HG02973 (cell line): ENCODE measurements around the gene C18orf63.
A peak's percentile ranks its signal among the peaks of the same experiment; 100 is the strongest.
"Not testable (repeated sequence)": the region's sequence is repeated elsewhere in the genome, so short reads cannot be mapped to it uniquely, and the experiment has no call there.

Experiments used
- ATAC-seq: cut with Tn5 transposase; IDR thresholded peaks from one replicate; pipeline ENCODE4 v1.9.1; 2021; ENCODE audit warnings: moderate library complexity; ENCODE audit not compliant: unreplicated experiment

The C18orf63 gene

GRCh38 chr18:74286106-74286855 is 29.4 kb upstream of the C18orf63 start:
- ATAC-seq = no peak

DNA sequence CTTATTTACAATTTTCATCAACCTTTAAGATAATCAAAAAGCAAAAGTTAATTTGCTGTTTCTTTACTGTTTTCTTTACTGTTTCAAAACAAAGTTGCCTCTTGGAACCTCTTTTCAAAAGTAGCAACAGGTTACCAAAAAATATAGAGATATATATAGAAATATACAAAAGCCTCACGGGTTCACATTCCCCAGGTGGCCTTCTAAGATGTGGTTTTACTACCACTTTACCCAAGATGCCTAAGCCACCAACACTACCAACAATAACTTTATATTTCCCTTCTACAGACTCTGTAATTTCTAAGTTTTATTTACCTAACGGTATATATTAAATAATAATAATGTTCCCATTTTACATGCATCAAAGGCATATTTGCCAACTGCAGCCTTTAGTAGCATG is 28.8 kb upstream of the C18orf63 start:
- ATAC-seq = no peak

DNA sequence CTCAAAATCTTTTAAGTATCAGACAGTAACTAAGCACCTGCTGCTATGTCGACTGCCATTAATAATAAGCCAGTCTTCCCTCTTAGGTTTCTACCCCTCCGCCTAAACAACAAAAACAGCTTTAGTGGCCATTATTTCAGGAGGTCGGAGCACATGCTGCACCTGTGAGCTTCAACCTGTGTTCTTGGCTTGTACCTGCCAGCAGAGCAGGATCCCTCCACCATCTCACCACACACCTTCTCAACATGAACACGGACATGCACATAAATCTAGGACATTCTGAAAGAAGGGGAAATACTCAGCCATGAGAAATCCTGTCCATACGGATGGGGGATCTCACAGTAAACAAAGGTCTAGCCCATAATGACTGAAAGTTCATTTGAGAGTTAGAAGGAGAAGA is 27.6 kb upstream of the C18orf63 start:
- ATAC-seq = no peak

DNA sequence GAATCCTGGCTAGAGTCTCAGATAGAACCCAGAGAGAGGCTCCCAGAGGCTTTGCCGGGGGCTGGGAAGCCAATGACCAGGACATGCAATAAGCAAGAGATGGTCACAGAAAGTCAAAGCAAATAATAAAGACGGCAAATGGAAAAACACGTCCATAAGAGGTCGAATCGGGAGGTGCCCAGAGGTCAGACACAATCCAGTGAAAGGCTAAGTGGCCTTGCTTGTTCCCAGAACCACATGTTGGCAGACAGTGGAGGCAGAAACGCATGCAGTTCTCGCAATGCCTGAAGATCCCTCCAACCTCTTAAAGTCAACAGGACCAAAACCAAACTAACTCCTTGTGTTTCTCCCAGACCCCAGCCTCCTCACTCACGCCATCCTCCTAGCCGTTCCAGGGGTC is 26.9 kb upstream of the C18orf63 start:
- ATAC-seq = no peak

DNA sequence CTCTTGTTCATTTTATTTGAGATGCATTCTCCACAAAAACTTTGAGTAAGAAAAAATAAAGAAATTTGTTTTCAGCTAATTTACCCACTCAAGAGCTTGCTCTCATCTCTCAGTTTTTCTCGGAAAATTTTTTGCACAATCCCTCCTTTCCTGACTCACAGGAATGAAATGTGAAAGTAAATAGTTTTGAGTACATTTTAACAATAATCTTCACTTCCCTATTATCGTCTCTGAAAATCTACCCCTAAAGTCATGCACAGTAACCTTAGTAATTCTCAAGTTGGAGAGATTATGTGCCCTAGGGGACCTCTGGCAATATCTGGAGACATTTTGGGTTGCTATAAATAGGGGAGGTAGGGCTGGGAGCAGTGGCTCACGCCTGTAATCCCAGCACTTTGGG is 26.5 kb upstream of the C18orf63 start:
- no peak for ATAC-seq

DNA sequence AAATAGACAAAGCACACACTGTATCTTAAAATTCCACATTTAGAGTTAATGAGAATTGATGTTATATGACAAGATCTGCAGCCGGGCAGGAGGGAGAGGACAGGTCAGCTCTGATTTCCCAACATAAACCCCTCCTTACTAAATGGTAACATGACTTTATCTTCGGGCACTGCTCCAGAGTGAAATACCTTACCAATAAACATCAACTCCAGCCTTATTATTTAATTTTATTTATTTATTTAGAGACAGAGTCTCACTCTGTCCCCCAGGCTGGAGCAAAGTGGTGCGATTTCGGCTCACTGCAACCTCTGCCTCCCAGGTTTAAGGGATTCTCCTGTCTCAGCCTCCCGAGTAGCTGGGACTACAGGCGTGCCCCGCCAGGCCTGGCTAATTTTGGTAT is 25.6 kb upstream of the C18orf63 start:
- ATAC-seq = no peak

- ATAC-seq = no peak
These were observed 24.7 kb upstream of the C18orf63 start for GRCh38 chr18:74290794-74291471.

DNA sequence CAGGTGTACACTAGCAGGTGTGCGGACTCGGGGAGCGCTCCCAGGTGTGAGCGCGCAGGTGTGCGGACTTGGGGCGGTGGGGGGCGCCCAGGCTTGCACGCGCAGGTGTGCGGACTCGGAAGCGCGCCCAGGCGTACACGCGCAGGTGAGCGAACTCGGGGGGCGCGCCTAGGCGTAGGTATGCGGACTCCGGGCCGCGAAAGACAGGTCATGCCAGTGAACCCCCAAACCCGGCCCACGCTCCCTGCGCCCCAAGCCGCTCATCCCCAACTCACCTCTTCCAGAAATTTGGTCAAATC is 24.2 kb upstream of the C18orf63 start:
- ATAC-seq = no peak

DNA sequence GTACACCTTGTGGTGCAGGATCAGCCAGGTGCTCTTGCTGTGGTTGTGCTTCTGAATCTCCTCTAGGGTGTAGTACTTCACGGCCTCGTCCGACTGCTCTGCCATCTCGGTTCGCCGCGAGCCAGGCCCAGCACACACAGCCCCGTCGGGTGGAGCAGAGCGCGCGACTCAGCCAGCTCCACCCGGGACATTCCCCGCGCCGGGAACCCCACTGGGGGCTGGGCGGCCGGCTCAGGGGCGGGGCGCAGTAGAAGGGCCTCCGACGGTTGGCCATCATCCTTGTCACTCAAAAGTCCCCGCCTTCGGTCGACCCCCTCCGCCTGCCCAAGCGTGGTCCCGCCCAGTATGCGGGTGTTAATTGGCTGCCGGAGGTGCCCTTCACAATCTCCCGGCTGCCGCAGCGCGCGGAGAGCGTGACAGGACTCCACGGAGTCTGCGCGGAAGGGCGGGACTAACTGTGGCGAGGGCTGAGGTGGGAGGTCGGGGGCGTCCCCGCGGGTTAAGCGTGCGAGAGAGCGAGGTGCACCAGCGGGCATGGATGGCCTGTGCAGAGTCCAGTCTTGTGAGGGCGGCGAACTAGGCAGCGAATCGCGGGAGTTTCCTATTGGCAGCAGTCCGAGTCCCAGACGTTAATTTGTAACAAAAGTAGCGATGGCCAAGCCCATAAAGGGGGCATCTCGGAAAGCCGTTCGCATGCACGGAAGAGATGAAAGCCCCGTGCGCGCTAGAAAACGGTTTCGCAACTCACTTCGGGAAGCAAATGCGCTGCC is 23.7 kb upstream of the C18orf63 start, which contains the start of gene CYB5A:
TSS of gene CYB5A (minus strand) at position 193 of the 770 bp plus-strand sequence. CDS start at position 105, 88 bp downstream.
- ATAC-seq = peak; percentile 100

GRCh38 chr18:74292541-74292858 is 23.1 kb upstream of the C18orf63 start:
- no peak for ATAC-seq

DNA sequence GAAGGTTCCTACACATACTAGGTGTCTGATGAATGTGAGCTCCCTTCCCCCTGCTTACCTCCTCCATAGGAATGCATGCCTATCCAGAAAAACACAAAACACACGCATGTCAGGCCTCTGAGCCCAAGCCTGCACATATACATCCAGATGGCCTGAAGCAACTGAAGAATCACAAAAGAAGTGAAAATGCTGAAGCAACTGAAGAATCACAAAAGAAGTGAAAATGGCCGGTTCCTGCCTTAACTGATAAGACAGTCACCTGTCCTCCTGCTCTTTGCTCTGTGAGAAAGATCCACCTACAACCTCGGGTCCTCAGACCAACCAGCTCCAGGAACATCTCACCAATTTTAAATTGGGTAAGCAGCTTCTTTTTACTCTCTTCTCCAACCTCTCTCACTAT is 22.7 kb upstream of the C18orf63 start:
- not testable (repeated sequence) for ATAC-seq

GRCh38 chr18:74294526-74294925 is 21.1 kb upstream of the C18orf63 start:
- ATAC-seq = no peak

- no peak for ATAC-seq
These were observed 16.5 kb upstream of the C18orf63 start for GRCh38 chr18:74299162-74299561.

DNA sequence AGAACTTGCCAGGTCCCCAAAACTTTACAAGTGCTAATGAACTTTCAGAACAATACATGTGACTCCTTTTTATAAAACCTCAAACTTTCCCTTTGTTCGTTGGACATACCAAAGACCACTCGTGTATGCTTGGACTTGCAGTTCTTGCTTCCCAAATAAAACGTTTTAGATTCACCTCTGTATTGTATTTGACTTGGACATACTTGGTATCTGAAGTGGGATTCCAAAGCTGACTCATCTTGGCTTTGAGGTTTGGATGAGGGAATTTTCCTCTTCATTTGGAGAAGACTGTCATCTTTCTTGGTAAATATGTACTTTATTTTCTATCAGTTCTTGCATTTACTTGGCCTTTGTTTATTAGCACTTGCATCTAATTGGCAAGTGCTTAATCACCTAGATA is 15.9 kb upstream of the C18orf63 start:
- no peak for ATAC-seq

GRCh38 chr18:74303306-74303705 is 12.3 kb upstream of the C18orf63 start:
- no peak for ATAC-seq

GRCh38 chr18:74303936-74304335 is 11.7 kb upstream of the C18orf63 start:
- no peak for ATAC-seq

DNA sequence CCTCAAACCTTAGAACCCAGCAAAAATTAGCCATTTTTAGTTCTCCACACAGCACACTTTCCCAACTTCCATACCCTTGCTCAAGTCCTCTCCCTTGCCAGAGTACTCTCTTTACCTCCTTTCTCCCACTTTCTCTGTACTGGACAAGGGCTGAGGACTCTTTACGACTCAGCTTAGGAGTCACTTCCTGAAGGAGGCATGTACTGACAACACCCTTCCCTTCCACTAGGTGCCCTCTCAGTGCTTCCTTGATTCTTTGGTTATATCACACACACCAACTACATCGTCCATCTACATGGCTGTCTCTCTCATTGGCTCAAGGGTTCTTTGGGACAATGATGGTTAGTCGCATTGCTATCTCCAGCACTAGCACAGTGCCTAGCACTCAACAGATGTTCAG is 5.2 kb upstream of the C18orf63 start:
- ATAC-seq = peak; percentile 80

GRCh38 chr18:74311000-74311399 is 4.6 kb upstream of the C18orf63 start:
- ATAC-seq = no peak

- ATAC-seq = no peak
These were observed 728 bp upstream of the C18orf63 start for GRCh38 chr18:74314759-74315463.

GRCh38 chr18:74316257-74317170 is 875 bp downstream of the C18orf63 start:
- no peak for ATAC-seq
